ENCODE results near the gene CCDC3. TPM values are rescaled to one million over a fixed set of nuclear protein-coding genes. Genes with fewer than 3 reads are reported as not detected.
A peak's percentile ranks its signal among the peaks of the same experiment; 100 is the strongest.
"Not testable (repeated sequence)": the region's sequence is repeated elsewhere in the genome, so short reads cannot be mapped to it uniquely, and the experiment has no call there.

The CCDC3 gene
- total and polyA plus RNA-seq, 5 donors = 9.3 to 24.6 (median 15.2) TPM

DNA sequence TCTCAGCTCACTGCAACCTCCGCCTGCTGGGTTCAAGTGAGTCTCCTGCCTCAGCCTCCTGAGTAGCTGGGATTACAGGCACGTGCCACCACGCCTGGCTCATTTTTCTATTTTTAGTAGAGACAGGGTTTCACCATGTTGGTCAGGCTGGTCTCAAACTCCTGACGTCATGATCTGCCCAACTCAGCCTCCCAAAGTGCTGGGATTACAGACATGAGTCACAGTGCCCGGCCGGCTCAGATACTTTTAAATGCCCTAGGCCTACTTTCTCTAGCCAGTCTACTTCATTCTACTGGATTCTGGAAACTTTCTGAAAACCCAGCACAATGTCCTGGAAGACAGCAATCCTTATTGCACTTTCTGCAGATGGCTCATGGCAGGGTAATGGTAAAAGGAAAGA is 136.0 kb downstream of the CCDC3 start:
- H3K9me3 ChIP-seq (ENCODE audit: control insufficient read depth, low read length); H3K4me3 ChIP-seq (ENCODE audit: low read length); intact Hi-C loops (cut with DNase I); ATAC-seq; DNase-seq; H3K4me1 ChIP-seq (ENCODE audit: control insufficient read depth, insufficient read depth, low read length); H3K27me3 ChIP-seq (ENCODE audit: control insufficient read depth, insufficient read depth); H3K27ac ChIP-seq (ENCODE audit: low read length): not testable (repeated sequence)
- WGBS = 93% methylated on average over 6 of the region's 6 CpGs

DNA sequence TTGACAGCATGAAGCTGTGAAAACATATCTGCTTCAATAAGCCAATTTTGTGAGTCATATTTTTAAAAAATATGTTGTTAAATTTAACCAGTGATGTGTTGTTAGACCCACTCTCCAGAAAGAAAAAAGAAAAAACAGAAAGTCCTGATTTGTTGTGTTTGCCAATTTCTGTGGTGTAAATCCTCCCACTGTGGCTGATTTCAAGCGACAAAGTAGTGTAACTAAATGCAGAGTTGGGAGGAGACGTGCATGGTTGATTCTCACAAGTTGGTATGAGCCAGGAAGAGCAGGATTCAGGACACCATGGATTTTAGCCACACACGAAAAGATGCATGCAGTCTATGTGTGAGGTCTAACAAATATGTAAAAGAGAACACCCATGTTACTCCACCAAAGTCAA is 139.1 kb downstream of the CCDC3 start:
- 71% methylated on average over 3 of the region's 3 CpGs for WGBS
- Histone ChIP-seq H3K9me3 (ENCODE audit: control insufficient read depth, low read length) (no peaks in the 10 kb centered on the region), H3K27ac (ENCODE audit: low read length) (no peak overlapping the region), H3K27me3 (ENCODE audit: control insufficient read depth, insufficient read depth) (no peaks in the 10 kb centered on the region), H3K4me1 (ENCODE audit: control insufficient read depth, insufficient read depth, low read length) (no peaks in the 10 kb centered on the region), H3K4me3 (ENCODE audit: low read length) (no peak overlapping the region)
- no peak for DNase-seq
- ATAC-seq = no peak
- intact Hi-C loops (cut with DNase I) = no loop called here

DNA sequence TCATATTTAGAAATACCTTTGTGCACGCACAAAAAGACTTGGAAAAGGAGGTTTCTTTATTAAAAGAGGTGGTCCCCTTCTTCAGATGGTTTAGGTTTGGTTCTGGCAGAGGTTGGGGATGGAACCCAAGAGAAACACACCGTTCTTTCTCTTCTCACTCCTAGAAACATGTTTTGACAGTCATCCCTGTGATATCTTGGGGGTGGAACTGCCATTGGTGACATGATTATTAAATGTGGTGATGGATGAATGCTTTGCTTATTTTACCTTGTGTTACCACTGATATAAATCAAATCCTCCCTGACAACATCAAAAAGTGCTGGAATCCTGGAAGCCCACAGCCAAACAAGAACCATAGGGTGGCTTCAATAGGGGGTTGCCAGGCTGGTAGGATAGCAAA is 146.5 kb downstream of the CCDC3 start:
- no peak overlapping the region for H3K27ac ChIP-seq (ENCODE audit: low read length)
- intact Hi-C loops (cut with DNase I) = no loop called here
- H3K4me3 ChIP-seq (ENCODE audit: low read length) = no peak overlapping the region
- peaks cover under 1% of the 10 kb centered on the region for H3K4me1 ChIP-seq (ENCODE audit: control insufficient read depth, insufficient read depth, low read length)
- H3K9me3 ChIP-seq (ENCODE audit: control insufficient read depth, low read length) = no peaks in the 10 kb centered on the region
- ATAC-seq (no peak), DNase-seq (no peak)
- H3K27me3 ChIP-seq (ENCODE audit: control insufficient read depth, insufficient read depth) = no peaks in the 10 kb centered on the region
- 86% methylated on average over 2 of the region's 2 CpGs for WGBS

DNA sequence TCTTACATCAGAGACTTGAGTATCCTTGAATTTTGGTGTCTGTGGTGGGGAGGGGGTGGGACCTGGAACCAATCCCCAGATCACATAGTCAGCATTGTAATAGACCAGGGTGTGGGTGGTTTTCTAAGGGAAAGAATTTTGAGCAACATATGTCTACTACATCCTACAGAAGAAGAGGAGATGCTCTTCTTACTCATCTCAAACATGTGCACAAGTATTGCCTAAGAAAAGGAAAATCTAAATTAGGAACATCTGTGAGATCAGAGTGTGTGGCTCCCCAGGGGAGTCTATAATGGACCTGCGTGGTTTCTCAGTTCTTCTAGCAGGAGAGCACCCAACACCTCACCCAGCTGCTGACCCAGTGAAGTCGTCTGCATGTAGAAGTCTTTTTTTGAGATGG is 148.8 kb downstream of the CCDC3 start:
- intact Hi-C loops (cut with DNase I) = no loop called here
- Histone ChIP-seq H3K9me3 (ENCODE audit: control insufficient read depth, low read length) (no peaks in the 10 kb centered on the region), H3K27ac (ENCODE audit: low read length) (no peak overlapping the region), H3K4me1 (ENCODE audit: control insufficient read depth, insufficient read depth, low read length) (peaks cover 4% of the 10 kb centered on the region), H3K27me3 (ENCODE audit: control insufficient read depth, insufficient read depth) (no peaks in the 10 kb centered on the region), H3K4me3 (ENCODE audit: low read length) (no peak overlapping the region)
- WGBS = 87% methylated on average over 2 of the region's 2 CpGs
- ATAC-seq (no peak), DNase-seq (no peak)

DNA sequence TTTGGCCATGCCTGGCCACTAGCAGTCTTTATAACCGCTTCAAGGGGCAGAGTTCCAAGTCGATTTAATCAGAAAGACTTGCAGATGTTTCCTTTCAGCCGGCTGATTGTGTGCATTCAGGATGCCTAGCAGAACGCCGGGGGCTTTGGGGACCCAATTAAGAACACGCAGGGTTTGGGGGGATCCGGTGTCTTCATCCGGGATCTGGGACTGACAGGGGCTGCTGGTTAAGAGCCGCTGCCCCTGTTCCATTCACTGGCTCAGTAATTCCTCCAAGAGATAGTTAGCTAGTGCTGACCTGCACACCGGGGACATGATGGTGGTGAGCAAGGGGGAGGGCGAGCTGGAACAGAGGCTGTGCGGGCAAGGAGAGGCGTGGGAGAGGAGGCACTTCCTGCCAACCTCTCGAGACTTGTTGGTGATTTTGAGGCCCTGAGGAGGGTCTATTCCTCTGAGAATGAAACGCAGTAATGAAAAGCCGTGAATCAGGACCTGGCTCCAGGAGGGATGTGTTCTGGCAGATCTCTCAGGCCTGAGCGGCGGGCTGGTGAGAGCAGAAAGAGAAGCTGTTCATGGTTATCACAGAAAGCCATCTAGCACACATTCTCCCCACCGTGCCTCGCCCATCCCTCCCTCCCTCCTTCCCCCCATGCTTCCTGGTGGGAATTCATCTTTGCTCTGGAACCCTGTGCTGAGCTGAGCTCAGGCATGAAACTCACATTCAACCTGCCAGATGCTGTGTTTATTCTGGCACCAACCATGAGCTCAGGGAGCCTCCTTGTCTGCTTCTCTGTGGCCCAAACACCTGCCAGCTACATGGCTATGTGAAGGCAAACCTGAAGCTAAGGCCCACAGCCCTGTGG is 152.0 kb downstream of the CCDC3 start:
- WGBS = 22% methylated on average over 20 of the region's 20 CpGs
- H3K4me1 ChIP-seq (ENCODE audit: control insufficient read depth, insufficient read depth, low read length) = peaks cover 6% of the 10 kb centered on the region
- DNase-seq = no peak
- H3K9me3 ChIP-seq (ENCODE audit: control insufficient read depth, low read length) = no peaks in the 10 kb centered on the region
- intact Hi-C loops (cut with DNase I) = loop anchor here in 1 of 4 donors (10.0 kb wide), 1 partner anchor 505 kb away; no protein-coding TSS in a partner anchor
- H3K4me3 ChIP-seq (ENCODE audit: low read length) = no peak overlapping the region
- ATAC-seq = peak; percentile 25 to 46
- no peaks in the 10 kb centered on the region for H3K27me3 ChIP-seq (ENCODE audit: control insufficient read depth, insufficient read depth)
- H3K27ac ChIP-seq (ENCODE audit: low read length) = no peak overlapping the region

DNA sequence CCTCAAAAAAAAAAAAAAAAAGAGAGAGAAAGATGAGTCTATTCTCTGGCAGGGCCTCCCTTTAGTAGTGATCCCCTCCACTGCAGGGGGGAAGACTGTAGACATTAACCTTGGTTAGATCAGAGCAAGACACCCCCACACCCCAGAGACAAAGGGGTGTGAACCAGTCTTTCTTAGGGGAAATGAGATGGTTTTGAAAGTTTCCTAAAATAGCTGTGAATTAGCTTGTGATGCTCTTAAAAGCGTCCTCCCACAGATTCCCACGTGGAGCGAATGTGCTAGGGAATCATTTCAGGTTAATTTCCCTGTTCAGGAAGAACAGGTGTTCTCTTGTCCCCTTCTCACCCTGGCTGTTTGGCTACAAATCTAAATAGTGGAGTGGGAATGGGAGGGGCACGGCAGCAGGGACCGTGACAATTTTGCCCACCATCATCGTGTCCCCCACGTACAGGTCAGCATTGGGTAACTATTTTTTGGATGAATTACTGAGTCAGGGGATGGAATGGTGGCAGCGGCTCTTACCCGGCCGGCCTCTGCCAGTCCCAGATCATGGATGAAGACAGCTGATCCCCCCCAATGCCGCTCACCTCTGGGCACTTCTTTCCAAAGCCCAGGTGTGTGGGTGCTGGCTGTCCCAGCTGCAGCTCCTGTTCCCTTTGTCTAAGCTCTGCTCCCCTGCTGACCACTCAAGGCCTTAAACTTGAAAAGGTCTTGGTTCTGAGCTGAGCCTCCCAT is 152.9 kb downstream of the CCDC3 start:
- intact Hi-C loops (cut with DNase I) = loop anchor here in 1 of 4 donors (10.0 kb wide), 1 partner anchor 506 kb away; no protein-coding TSS in a partner anchor
- Histone ChIP-seq H3K9me3 (ENCODE audit: control insufficient read depth, low read length) (no peaks in the 10 kb centered on the region), H3K27ac (ENCODE audit: low read length) (no peak overlapping the region), H3K4me3 (ENCODE audit: low read length) (no peak overlapping the region), H3K4me1 (ENCODE audit: control insufficient read depth, insufficient read depth, low read length) (peaks cover 6% of the 10 kb centered on the region), H3K27me3 (ENCODE audit: control insufficient read depth, insufficient read depth) (no peaks in the 10 kb centered on the region)
- WGBS = 80% methylated on average over 11 of the region's 11 CpGs
- DNase-seq (no peak), ATAC-seq (no peak)

DNA sequence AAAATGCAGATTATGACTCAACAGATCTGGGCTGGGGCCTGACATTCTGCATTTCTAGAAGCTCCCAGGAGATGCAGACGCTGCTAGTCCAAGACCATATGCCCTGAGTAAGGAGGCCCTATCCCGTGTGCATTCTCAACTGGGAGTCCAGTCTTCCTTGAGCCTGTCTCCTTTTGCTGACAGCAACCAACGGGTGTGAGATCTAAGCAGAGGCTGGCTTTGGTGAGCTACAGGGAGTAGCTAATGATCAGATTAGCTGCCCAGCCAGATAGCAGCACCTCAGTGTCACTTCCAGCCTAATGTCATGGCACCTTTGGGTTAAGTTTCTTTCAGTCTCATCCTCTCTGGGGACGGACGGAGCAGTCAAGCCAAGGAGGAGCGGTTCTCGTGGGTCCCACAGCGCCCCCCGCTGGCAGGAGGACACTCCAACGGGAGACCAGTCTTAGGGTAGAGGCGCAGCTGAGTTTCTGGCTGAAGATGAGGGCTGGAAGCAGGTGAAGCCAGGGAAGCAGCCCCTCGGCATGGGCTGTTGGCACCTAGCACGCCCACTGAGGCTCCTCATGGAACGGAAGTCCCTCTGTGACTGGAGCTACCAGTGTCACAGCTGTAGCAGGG is 154.0 kb downstream of the CCDC3 start:
- no peak overlapping the region for H3K4me3 ChIP-seq (ENCODE audit: low read length)
- WGBS = 72% methylated on average over 14 of the region's 14 CpGs
- DNase-seq (no peak), ATAC-seq (no peak)
- intact Hi-C loops (cut with DNase I) = loop anchor here in 1 of 4 donors (10.0 kb wide), 1 partner anchor 507 kb away; no protein-coding TSS in a partner anchor
- no peaks in the 10 kb centered on the region for H3K9me3 ChIP-seq (ENCODE audit: control insufficient read depth, low read length)
- no peak overlapping the region for H3K27ac ChIP-seq (ENCODE audit: low read length)
- peaks cover 6% of the 10 kb centered on the region for H3K4me1 ChIP-seq (ENCODE audit: control insufficient read depth, insufficient read depth, low read length)
- no peaks in the 10 kb centered on the region for H3K27me3 ChIP-seq (ENCODE audit: control insufficient read depth, insufficient read depth)

DNA sequence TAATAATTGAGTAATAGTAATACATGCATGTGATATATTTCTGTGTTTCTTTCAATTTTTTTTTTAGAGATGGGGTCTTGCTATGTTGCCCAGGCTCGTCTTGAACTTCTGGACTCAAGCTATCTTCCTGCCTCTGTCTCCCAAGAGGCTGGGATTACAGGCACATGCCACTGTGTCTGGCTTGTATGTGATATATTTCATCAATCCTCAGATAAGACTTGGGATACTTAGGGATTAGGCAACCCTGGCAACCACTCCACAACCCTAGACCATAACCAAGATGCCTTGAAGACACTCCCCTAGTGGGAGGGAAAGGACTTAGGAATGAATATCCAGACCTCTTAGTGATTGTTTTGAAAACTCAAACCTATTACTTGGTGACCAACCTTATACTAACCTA is 154.8 kb downstream of the CCDC3 start:
- intact Hi-C loops (cut with DNase I) = loop anchor here in 1 of 4 donors (10.0 kb wide), 1 partner anchor 508 kb away; no protein-coding TSS in a partner anchor
- Histone ChIP-seq H3K4me3 (ENCODE audit: low read length) (no peak overlapping the region), H3K27ac (ENCODE audit: low read length) (no peak overlapping the region), H3K27me3 (ENCODE audit: control insufficient read depth, insufficient read depth) (no peaks in the 10 kb centered on the region), H3K9me3 (ENCODE audit: control insufficient read depth, low read length) (no peaks in the 10 kb centered on the region), H3K4me1 (ENCODE audit: control insufficient read depth, insufficient read depth, low read length) (peaks cover 6% of the 10 kb centered on the region)
- WGBS = 30% methylated on average over 1 of the region's 1 CpG
- ATAC-seq (peak in 1 of 2 donors; percentile 42), DNase-seq (no peak)

Other genes with a start within 250 kb of the CCDC3 start
- gene OPTN, start 98.5 kb upstream of the CCDC3 start, total RNA-seq = 100 to 1,000 TPM in 3 of 4 donors, 10 to 100 TPM in 1; 99.7 to 121 (median 111) TPM
- gene OPTN, start 98.5 kb upstream of the CCDC3 start, polyA plus RNA-seq = 74.1 TPM
- gene MCM10, start 159.8 kb upstream of the CCDC3 start, total RNA-seq = under 1 TPM in 3 of 4 donors, not detected in 1; 0.23 to 0.35 (median 0.33) TPM
- gene MCM10, start 159.8 kb upstream of the CCDC3 start, polyA plus RNA-seq = 0.07 TPM
- gene UCMA, start 232.7 kb upstream of the CCDC3 start, total RNA-seq = not detected
- not detected for gene UCMA, start 232.7 kb upstream of the CCDC3 start, polyA plus RNA-seq

Data from right cardiac atrium (tissue), 5 donors.